Endothelial cell of umbilical vein (primary cell): ENCODE data around the gene UCN3. TPM values are rescaled to one million over a fixed set of nuclear protein-coding genes. Genes with fewer than 3 reads are reported as not detected.

Experiments used
- BruUV-seq: library from RNA; stranded (reverse); fragments of 400-500 nt; replicated peaks from 2 replicates; lab custom pipeline; 2021; lab: Mats Ljungman, UMichigan
- CTCF ChIA-PET: fragments of 300-600, 350-600 bp; sonication (Branson Sonifier 250); formaldehyde crosslinking; loops from one replicate; lab custom pipeline; 2021; ENCODE audit warnings: antibody characterized with exemption, inconsistent platforms; lab: Charles Lee
- POLR2A ChIA-PET: fragments of 300-600, 350-600 bp; sonication (Branson Sonifier 250); formaldehyde crosslinking; loops from one replicate; lab custom pipeline; 2021; ENCODE audit warnings: antibody characterized with exemption, inconsistent platforms; lab: Charles Lee
- DNase-seq: peaks from one replicate; pipeline ENCODE4 v3.0.0-alpha.2; 2011; ENCODE audit warnings: low read depth, low spot score
- FAIRE-seq: peaks from 2 replicates; lab custom pipeline; 2011; peaks lifted over from hg19 to GRCh38; lab: Jason Lieb, UNC
- H2AFZ ChIP-seq: 2 replicates; pipeline ENCODE4 v1.6.0; 2012; ENCODE audit warnings: low read depth, low read length, control low read depth, inconsistent platforms
- H3K27ac ChIP-seq: 2 replicates; pipeline ENCODE4 v1.5.1; 2011; ENCODE audit warnings: low read depth, mild to moderate bottlenecking, control low read depth, low read length, moderate library complexity; ENCODE audit not compliant: insufficient read depth
- H3K27me3 ChIP-seq, 2 experiments: 2 replicates each; pipeline versions ENCODE4 v1.6.0 to v1.6.1; 2011; ENCODE audit warnings: low read length in 2 of 2, mixed read lengths in 1 of 2; ENCODE audit not compliant: control insufficient read depth in 2 of 2, insufficient read depth in 2 of 2
- H3K36me3 ChIP-seq, 2 experiments: 2 replicates in 1 of 2; 3 replicates in 1 of 2; pipeline ENCODE4 v1.5.1; 2011; ENCODE audit warnings: low read length in 2 of 2, mild to moderate bottlenecking in 1 of 2, moderate library complexity in 1 of 2; ENCODE audit not compliant: control insufficient read depth in 2 of 2, insufficient read depth in 2 of 2; ENCODE audit errors: extremely low read depth in 1 of 2
- H3K4me1 ChIP-seq: 3 replicates; pipeline ENCODE4 v1.5.1; 2011; ENCODE audit warnings: mild to moderate bottlenecking, low read length; ENCODE audit not compliant: control insufficient read depth, insufficient read depth; ENCODE audit errors: extremely low read depth
- H3K4me2 ChIP-seq: 2 replicates; pipeline ENCODE4 v1.6.1; 2011; ENCODE audit warnings: low read length, control low read depth, mixed read lengths; ENCODE audit not compliant: insufficient read depth
- H3K4me3 ChIP-seq, 3 experiments: fragments of 200-600 bp in 1 of 3; sonication (generic), shearing (Covaris generic) in 1 of 3; replicated peaks in 1 of 3; 2 replicates each; pipeline ENCODE4 v1.5.1; 2011 to 2016; ENCODE audit warnings: control low read depth in 3 of 3, low read length in 3 of 3, mild to moderate bottlenecking in 2 of 3, inconsistent platforms in 1 of 3, low read depth in 1 of 3, moderate library complexity in 1 of 3; ENCODE audit not compliant: insufficient read depth in 1 of 3
- H3K79me2 ChIP-seq: 2 replicates; pipeline ENCODE4 v1.6.0; 2012; ENCODE audit warnings: low read length, inconsistent platforms; ENCODE audit not compliant: control insufficient read depth, insufficient read depth
- H3K9ac ChIP-seq: replicated peaks from 2 replicates; pipeline ENCODE3; 2011; ENCODE audit warnings: low read length, control low read depth; ENCODE audit not compliant: insufficient read depth; ENCODE audit errors: extremely low read depth
- H3K9me1 ChIP-seq: replicated peaks from 3 replicates; pipeline ENCODE4 v1.6.0; 2011; ENCODE audit warnings: mild to moderate bottlenecking, low read length; ENCODE audit not compliant: control insufficient read depth, insufficient read depth; ENCODE audit errors: extremely low read depth
- H3K9me3 ChIP-seq: replicated peaks from 2 replicates; pipeline ENCODE4 v1.5.1; 2012; ENCODE audit warnings: low read length, inconsistent platforms; ENCODE audit not compliant: control insufficient read depth, insufficient read depth
- H4K20me1 ChIP-seq: replicated peaks from 2 replicates; pipeline ENCODE3; 2011; ENCODE audit warnings: mild to moderate bottlenecking, low read length; ENCODE audit not compliant: control insufficient read depth, insufficient read depth; ENCODE audit errors: extremely low read depth
- CTCF ChIP-seq, 2 donors: IDR thresholded peaks; 1 replicate in 1 of 2; 2 replicates in 1 of 2; pipeline ENCODE4 v1.5.1; 2011; ENCODE audit warnings: low read length in 2 of 2, mild to moderate bottlenecking in 2 of 2, moderate library complexity in 2 of 2, control low read depth in 1 of 2, inconsistent platforms in 1 of 2, low read depth in 1 of 2; ENCODE audit not compliant: insufficient read depth in 1 of 2; ENCODE audit errors: extremely low read depth in 1 of 2
- EZH2 ChIP-seq: IDR thresholded peaks from 2 replicates; pipeline ENCODE4 v1.6.1; 2012; ENCODE audit warnings: borderline replicate concordance, low read depth, mild to moderate bottlenecking, moderate library complexity, low read length, inconsistent platforms; ENCODE audit not compliant: severe bottlenecking
- FOS ChIP-seq: IDR thresholded peaks from 2 replicates; pipeline ENCODE4 v1.6.1; 2011; ENCODE audit warnings: mild to moderate bottlenecking, low read length, moderate library complexity, borderline replicate concordance; ENCODE audit not compliant: insufficient read depth
- GATA2 ChIP-seq: IDR thresholded peaks from 2 replicates; pipeline ENCODE4 v1.7.0; 2011; ENCODE audit warnings: low read depth, mild to moderate bottlenecking, moderate library complexity, mixed read lengths, low read length; ENCODE audit not compliant: insufficient read length, insufficient read depth
- JUN ChIP-seq: IDR thresholded peaks from 2 replicates; pipeline ENCODE4 v1.6.1; 2011; ENCODE audit warnings: borderline replicate concordance, low read depth; ENCODE audit not compliant: insufficient read length, insufficient read depth
- MAX ChIP-seq: IDR thresholded peaks from 2 replicates; pipeline ENCODE4 v1.6.1; 2011; ENCODE audit not compliant: insufficient read depth, insufficient read length
- MYC ChIP-seq: IDR thresholded peaks from one replicate; pipeline ENCODE4 v1.6.1; 2011; ENCODE audit warnings: mild to moderate bottlenecking, low read depth, low read length
- POLR2A ChIP-seq: IDR thresholded peaks from 2 replicates; pipeline ENCODE4 v1.6.1; 2012; ENCODE audit warnings: low read depth, mild to moderate bottlenecking, control low read depth, low read length
- POLR2AphosphoS5 ChIP-seq: IDR thresholded peaks from 2 replicates; pipeline ENCODE4 v1.6.1; 2012; ENCODE audit warnings: low read depth, mild to moderate bottlenecking, control low read depth, low read length, moderate library complexity; ENCODE audit not compliant: insufficient read depth
- dilution Hi-C: fragments of 300-500 bp; cut with MboI; formaldehyde crosslinking; loops from one replicate; pipeline ENCODE4 v1.15.0; 2019; ENCODE audit warnings: low sequenced_read_pairs; ENCODE audit not compliant: extremely low pct_ligation_motif_present
- intact Hi-C: fragments of 100-400 bp; cut with micrococcal nuclease; formaldehyde crosslinking; loops from one replicate; pipeline ENCODE4 v1.10.0; 2022
- polyA plus RNA-seq, 4 experiments: library from polyadenylated mRNA; depleted of rRNA in 3 of 4; stranded (reverse) in 3 of 4; unstranded in 1 of 4; fragments of >200 nt; gene quantifications; 2 replicates each; pipeline versions ENCODE4 v1.2.1 to v1.2.3, GENCODE V29; 2011 to 2012; ENCODE audit warnings: missing spikeins in 1 of 4
- total RNA-seq: library from RNA; stranded (reverse); gene quantifications from 2 replicates; pipeline ENCODE4 v1.2.3, GENCODE V29; 2021

The UCN3 gene
- total and polyA plus RNA-seq, 2 donors (not counting 3 experiments of a cell fraction or from before 2014, with no cell fraction given): not detected

- Histone ChIP-seq H3K36me3 (no peaks in the 10 kb centered on the region), H3K4me3 (no peak overlapping the region), H3K9me3 (no peaks in the 10 kb centered on the region), H3K27ac (no peak overlapping the region), H4K20me1 (no peaks in the 10 kb centered on the region), H3K27me3 (peaks cover 0 to 2% of the 10 kb centered on the region in 2 experiments), H3K9me1 (no peaks in the 10 kb centered on the region), H3K9ac (no peak overlapping the region), H2AFZ (no peak overlapping the region), H3K4me1 (peaks cover 1% of the 10 kb centered on the region), H3K79me2 (no peaks in the 10 kb centered on the region), H3K4me2 (no peak overlapping the region)
- POLR2A ChIA-PET: no interaction called here
- CTCF ChIA-PET: no interaction called here
- no peak for FAIRE-seq
- dilution Hi-C loops (no loop called here), intact Hi-C loops (no loop called here)
- TF ChIP-seq FOS (no peak), MYC (no peak), POLR2AphosphoS5 (no peak), GATA2 (no peak), EZH2 (no peak), CTCF (IDR thresholded peaks at IDR 0.05; ENCODE audit: extremely low read depth in 1 of 2, insufficient read depth in 1 of 2, low read depth in 1 of 2, low read length in 2 of 2) (no peak), POLR2A (no peak), JUN (no peak), MAX (no peak)
- no TSS peak for BruUV-seq
- DNase-seq: no peak
Measured at GRCh38 chr10:5399332-5399731, 34.6 kb downstream of the UCN3 start.
